DND-41 (cell line): ENCODE results near the gene TPP2.

Experiments used
- ATAC-seq: fragments of 200-7000 bp; cut with Tn5 transposase; 3 replicates; pipeline ENCODE4 v1.9.1; 2021; ENCODE audit warnings: low read depth; ENCODE audit not compliant: insufficient read depth
- DNase-seq: peaks from one replicate; pipeline ENCODE4 v3.0.0-alpha.2; 2020
- H2AFZ ChIP-seq: 2 replicates; pipeline ENCODE4 v1.6.0; 2012; ENCODE audit warnings: low read depth, low read length
- H3K27ac ChIP-seq: 2 replicates; pipeline ENCODE4 v1.5.1; 2012; ENCODE audit warnings: low read length, inconsistent platforms
- H3K27me3 ChIP-seq: fragments of 200-600 bp; sonication (generic); 2 replicates; pipeline ENCODE4 v1.6.0; 2012; ENCODE audit warnings: low read length, mild to moderate bottlenecking, inconsistent platforms; ENCODE audit not compliant: insufficient read depth, poor library complexity
- H3K36me3 ChIP-seq: 2 replicates; pipeline ENCODE4 v1.5.1; 2012; ENCODE audit warnings: low read length, inconsistent platforms; ENCODE audit not compliant: insufficient read depth
- H3K4me1 ChIP-seq: 2 replicates; pipeline ENCODE4 v1.5.1; 2012; ENCODE audit warnings: mild to moderate bottlenecking, low read length; ENCODE audit not compliant: insufficient read depth
- H3K4me2 ChIP-seq: 2 replicates; pipeline ENCODE4 v1.6.0; 2012; ENCODE audit warnings: mild to moderate bottlenecking, moderate library complexity, low read length, inconsistent platforms; ENCODE audit not compliant: insufficient read depth
- H3K4me3 ChIP-seq, 2 experiments: fragments of 200-600 bp in 1 of 2; shearing (Covaris generic) in 1 of 2; 2 replicates each; pipeline ENCODE4 v1.5.1; 2012 to 2016; ENCODE audit warnings: inconsistent platforms in 2 of 2, low read length in 2 of 2, mild to moderate bottlenecking in 2 of 2, low read depth in 1 of 2, moderate library complexity in 1 of 2
- H3K79me2 ChIP-seq: 2 replicates; pipeline ENCODE4 v1.6.0; 2012; ENCODE audit warnings: low read length, inconsistent platforms; ENCODE audit not compliant: insufficient read depth
- H3K9ac ChIP-seq: 2 replicates; pipeline ENCODE4 v1.6.0; 2012; ENCODE audit warnings: low read depth, mild to moderate bottlenecking, inconsistent platforms, low read length, moderate library complexity
- H3K9me3 ChIP-seq: 2 replicates; pipeline ENCODE4 v1.5.1; 2012; ENCODE audit warnings: low read length, moderate library complexity, mild to moderate bottlenecking, inconsistent platforms; ENCODE audit not compliant: insufficient read depth, severe bottlenecking
- H4K20me1 ChIP-seq: 2 replicates; pipeline ENCODE4 v1.6.0; 2012; ENCODE audit warnings: low read length; ENCODE audit not compliant: insufficient read depth
- EZH2 ChIP-seq: IDR thresholded peaks from 3 replicates; pipeline ENCODE4 v1.6.1; 2012; ENCODE audit warnings: borderline replicate concordance, low read depth, mild to moderate bottlenecking, moderate library complexity, low read length, inconsistent platforms; ENCODE audit not compliant: severe bottlenecking
- TF ChIP-seq, protein P1 (sequence below): IDR thresholded peaks from 2 replicates; pipeline ENCODE4 v1.5.1; 2012; ENCODE audit warnings: borderline replicate concordance, low read length, moderate library complexity, mild to moderate bottlenecking; ENCODE audit not compliant: poor library complexity, severe bottlenecking; ENCODE audit errors: extremely low read depth

The TPP2 gene

DNA sequence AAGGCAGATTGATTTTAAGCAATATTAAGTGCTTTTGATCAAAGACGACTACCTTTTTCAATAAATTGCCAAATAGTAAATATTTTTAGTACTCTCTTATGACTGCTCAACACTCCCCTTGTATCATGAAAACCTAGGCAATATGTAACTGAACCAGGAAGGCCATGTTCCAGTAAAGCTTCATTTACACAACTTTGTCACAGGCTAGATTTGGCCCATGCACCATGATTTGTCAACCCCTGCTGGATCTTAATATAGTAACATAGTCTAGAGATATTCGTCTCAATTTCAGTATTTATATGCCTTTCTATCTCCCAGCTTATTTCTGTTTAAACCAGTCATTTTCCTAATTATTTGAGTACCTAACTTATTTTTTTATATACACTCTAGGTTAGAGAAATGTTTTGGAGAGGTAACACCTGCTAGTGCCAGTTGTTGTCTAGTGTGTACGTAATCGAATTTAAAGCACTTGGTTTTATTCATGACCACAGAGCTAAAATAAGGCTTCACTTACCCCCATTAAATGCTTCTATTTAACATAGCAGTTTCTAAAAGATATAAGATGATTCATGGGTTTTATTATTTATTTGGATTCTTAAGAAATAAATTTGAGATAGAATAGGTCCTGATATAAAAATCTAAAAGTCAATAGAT lies 21.0 kb downstream of the TPP2 start:
- Histone ChIP-seq H3K4me2 (no peak overlapping the region), H3K79me2 (peaks cover 22% of the 10 kb centered on the region), H3K4me3 (no peak overlapping the region), H3K9me3 (no peaks in the 10 kb centered on the region), H4K20me1 (peaks cover 12% of the 10 kb centered on the region; the same call in 1 of the 2 replicates), H3K27me3 (no peaks in the 10 kb centered on the region), H2AFZ (no peak overlapping the region), H3K9ac (no peak overlapping the region), H3K27ac (no peak overlapping the region), H3K36me3 (peaks cover 96% of the 10 kb centered on the region), H3K4me1 (no peaks in the 10 kb centered on the region)
- TF ChIP-seq, protein P1, sequence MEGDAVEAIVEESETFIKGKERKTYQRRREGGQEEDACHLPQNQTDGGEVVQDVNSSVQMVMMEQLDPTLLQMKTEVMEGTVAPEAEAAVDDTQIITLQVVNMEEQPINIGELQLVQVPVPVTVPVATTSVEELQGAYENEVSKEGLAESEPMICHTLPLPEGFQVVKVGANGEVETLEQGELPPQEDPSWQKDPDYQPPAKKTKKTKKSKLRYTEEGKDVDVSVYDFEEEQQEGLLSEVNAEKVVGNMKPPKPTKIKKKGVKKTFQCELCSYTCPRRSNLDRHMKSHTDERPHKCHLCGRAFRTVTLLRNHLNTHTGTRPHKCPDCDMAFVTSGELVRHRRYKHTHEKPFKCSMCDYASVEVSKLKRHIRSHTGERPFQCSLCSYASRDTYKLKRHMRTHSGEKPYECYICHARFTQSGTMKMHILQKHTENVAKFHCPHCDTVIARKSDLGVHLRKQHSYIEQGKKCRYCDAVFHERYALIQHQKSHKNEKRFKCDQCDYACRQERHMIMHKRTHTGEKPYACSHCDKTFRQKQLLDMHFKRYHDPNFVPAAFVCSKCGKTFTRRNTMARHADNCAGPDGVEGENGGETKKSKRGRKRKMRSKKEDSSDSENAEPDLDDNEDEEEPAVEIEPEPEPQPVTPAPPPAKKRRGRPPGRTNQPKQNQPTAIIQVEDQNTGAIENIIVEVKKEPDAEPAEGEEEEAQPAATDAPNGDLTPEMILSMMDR = no peak
- no peak for DNase-seq
- no peak for ATAC-seq

DNA sequence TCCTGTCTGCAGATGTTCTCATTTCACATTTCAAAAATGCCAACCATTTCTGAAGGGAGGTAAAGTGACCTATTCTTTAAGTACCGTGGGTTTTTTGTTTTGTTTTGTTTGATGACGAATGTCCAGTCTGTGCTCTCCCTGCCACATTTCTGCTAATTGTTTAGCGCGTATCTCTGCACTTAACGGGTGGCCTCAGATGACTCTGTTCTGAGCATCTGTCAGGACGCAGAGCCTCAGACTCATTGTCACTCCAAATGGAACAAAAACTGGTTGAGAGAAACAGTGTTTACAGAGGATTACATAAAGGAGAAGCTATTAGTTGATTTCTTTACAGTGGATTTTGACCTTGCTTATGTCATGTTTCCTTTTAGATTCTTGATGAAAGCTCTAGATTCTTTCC lies 23.7 kb downstream of the TPP2 start:
- Histone ChIP-seq H3K4me2 (no peak overlapping the region), H3K4me1 (no peaks in the 10 kb centered on the region), H2AFZ (no peak overlapping the region), H3K27ac (no peak overlapping the region), H3K79me2 (peaks cover 4% of the 10 kb centered on the region; the same call in 1 of the 2 replicates), H4K20me1 (peaks cover 6% of the 10 kb centered on the region; the same call in 1 of the 2 replicates), H3K36me3 (peaks cover 93% of the 10 kb centered on the region), H3K4me3 (no peak overlapping the region), H3K9me3 (no peaks in the 10 kb centered on the region), H3K9ac (no peak overlapping the region), H3K27me3 (no peaks in the 10 kb centered on the region)
- DNase-seq (no peak), ATAC-seq (no peak)
- TF ChIP-seq, protein P1 = no peak
- no peak for TF ChIP-seq EZH2

DNA sequence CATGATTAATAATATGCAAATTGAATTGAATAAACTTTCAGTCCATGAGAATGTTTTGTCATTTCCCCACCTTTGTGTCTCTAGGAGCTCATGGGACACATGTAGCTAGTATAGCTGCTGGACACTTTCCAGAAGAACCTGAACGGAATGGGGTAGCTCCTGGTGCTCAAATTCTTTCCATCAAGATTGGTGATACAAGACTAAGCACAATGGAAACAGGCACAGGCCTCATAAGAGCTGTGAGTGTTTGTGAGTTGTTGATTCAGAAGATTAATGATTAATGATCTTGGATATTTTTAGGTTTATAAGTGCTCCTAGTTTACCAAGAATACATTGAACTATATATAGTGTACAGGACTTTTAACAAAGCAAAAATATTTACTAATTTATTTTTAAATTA lies 30.1 kb downstream of the TPP2 start:
- H3K27me3 ChIP-seq = no peaks in the 10 kb centered on the region
- no peak overlapping the region for H3K27ac ChIP-seq
- H4K20me1 ChIP-seq = no peaks in the 10 kb centered on the region
- TF ChIP-seq, protein P1 = no peak
- TF ChIP-seq EZH2 = no peak
- H3K79me2 ChIP-seq = no peaks in the 10 kb centered on the region; the same call in 1 of the 2 replicates
- H3K9ac ChIP-seq = no peak overlapping the region
- H3K4me2 ChIP-seq = no peak overlapping the region
- H2AFZ ChIP-seq = no peak overlapping the region
- H3K36me3 ChIP-seq = peaks cover 91% of the 10 kb centered on the region
- no peak for DNase-seq
- H3K4me3 ChIP-seq = no peak overlapping the region
- ATAC-seq = no peak
- no peaks in the 10 kb centered on the region for H3K4me1 ChIP-seq
- H3K9me3 ChIP-seq = no peaks in the 10 kb centered on the region

DNA sequence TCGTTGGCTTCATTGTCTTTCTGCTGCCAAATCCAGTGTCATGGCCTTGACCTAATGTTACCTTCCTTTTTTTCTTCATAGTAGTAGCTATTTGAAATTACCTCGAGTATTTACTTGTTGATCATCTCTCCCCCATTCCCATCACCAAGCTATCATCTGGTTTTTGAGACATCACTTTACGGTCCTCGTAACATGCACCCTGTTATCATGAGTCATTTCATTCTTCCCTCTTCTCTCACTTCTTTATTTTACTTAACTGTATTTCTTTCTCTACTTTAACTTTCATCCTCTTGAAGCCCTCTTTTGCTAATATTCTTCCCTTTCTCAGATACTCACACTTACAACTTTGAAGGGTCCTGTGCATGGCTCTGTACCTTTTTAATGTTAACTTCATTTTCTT lies 31.8 kb downstream of the TPP2 start:
- H3K4me1 ChIP-seq = no peaks in the 10 kb centered on the region
- ATAC-seq (no peak), DNase-seq (no peak)
- no peak overlapping the region for H3K27ac ChIP-seq
- H3K9ac ChIP-seq = no peak overlapping the region
- H2AFZ ChIP-seq = no peak overlapping the region
- H3K27me3 ChIP-seq = no peaks in the 10 kb centered on the region
- no peak overlapping the region for H3K4me2 ChIP-seq
- peaks cover 89% of the 10 kb centered on the region for H3K36me3 ChIP-seq
- no peaks in the 10 kb centered on the region for H4K20me1 ChIP-seq
- no peak overlapping the region for H3K4me3 ChIP-seq
- TF ChIP-seq, protein P1 = no peak
- TF ChIP-seq EZH2 = no peak
- H3K79me2 ChIP-seq = no peaks in the 10 kb centered on the region; the same call in 1 of the 2 replicates
- no peaks in the 10 kb centered on the region for H3K9me3 ChIP-seq
